Skeletal muscle satellite cell (primary cell): ENCODE results near the gene CFAP126.

Source experiments
- H3K27me3 ChIP-seq: 2 replicates; pipeline ENCODE4 v1.7.0; 2013; ENCODE audit warnings: low read length; ENCODE audit not compliant: control insufficient read depth, insufficient read depth
- H3K36me3 ChIP-seq: 2 replicates; pipeline ENCODE4 v1.7.0; 2013; ENCODE audit warnings: mild to moderate bottlenecking, control low read depth, low read length; ENCODE audit not compliant: insufficient read depth
- H3K4me1 ChIP-seq: 2 replicates; pipeline ENCODE4 v1.7.0; 2013; ENCODE audit warnings: low read length; ENCODE audit not compliant: control insufficient read depth, insufficient read depth
- H3K4me2 ChIP-seq: 2 replicates; pipeline ENCODE4 v1.7.0; 2013; ENCODE audit warnings: mild to moderate bottlenecking, low read length
- H3K4me3 ChIP-seq: 2 replicates; pipeline ENCODE4 v1.7.0; 2013; ENCODE audit warnings: low read length
- H3K9ac ChIP-seq: 2 replicates; pipeline ENCODE4 v1.7.0; 2013; ENCODE audit warnings: mild to moderate bottlenecking, low read depth, low read length, moderate library complexity
- H3K9me3 ChIP-seq: replicated peaks from 2 replicates; pipeline ENCODE4 v1.7.0; 2013; ENCODE audit warnings: mild to moderate bottlenecking, control low read depth, low read length

The CFAP126 gene

GRCh38 chr1:161378014-161378413 is 10.3 kb upstream of the CFAP126 start:
- no peak overlapping the region for H3K9ac ChIP-seq
- H3K27me3 ChIP-seq, result no peaks in the 10 kb centered on the region
- H3K4me1 ChIP-seq, result peaks cover 12% of the 10 kb centered on the region
- H3K36me3 ChIP-seq, result no peaks in the 10 kb centered on the region
- no peaks in the 10 kb centered on the region for H3K9me3 ChIP-seq
- no peak overlapping the region for H3K4me3 ChIP-seq
- H3K4me2 ChIP-seq, result no peak overlapping the region

GRCh38 chr1:161374373-161374772 is 6.7 kb upstream of the CFAP126 start:
- H3K27me3 ChIP-seq, result no peaks in the 10 kb centered on the region
- no peak overlapping the region for H3K9ac ChIP-seq
- H3K4me2 ChIP-seq, result no peak overlapping the region
- no peaks in the 10 kb centered on the region for H3K4me1 ChIP-seq
- no peaks in the 10 kb centered on the region for H3K36me3 ChIP-seq
- no peak overlapping the region for H3K4me3 ChIP-seq
- H3K9me3 ChIP-seq, result no peaks in the 10 kb centered on the region

GRCh38 chr1:161373442-161373841 is 5.8 kb upstream of the CFAP126 start:
- Histone ChIP-seq H3K36me3 (no peaks in the 10 kb centered on the region), H3K27me3 (no peaks in the 10 kb centered on the region), H3K9me3 (no peaks in the 10 kb centered on the region), H3K9ac (no peak overlapping the region), H3K4me3 (no peak overlapping the region), H3K4me1 (no peaks in the 10 kb centered on the region), H3K4me2 (no peak overlapping the region)

- Histone ChIP-seq H3K36me3 (peaks cover 13% of the 10 kb centered on the region), H3K4me1 (no peaks in the 10 kb centered on the region), H3K27me3 (no peaks in the 10 kb centered on the region), H3K4me3 (no peak overlapping the region), H3K4me2 (no peak overlapping the region), H3K9me3 (no peaks in the 10 kb centered on the region), H3K9ac (no peak overlapping the region)
Measured at GRCh38 chr1:161365207-161365606, 2.5 kb downstream of the CFAP126 start.

- Histone ChIP-seq H3K9ac (no peak overlapping the region), H3K9me3 (no peaks in the 10 kb centered on the region), H3K4me1 (no peaks in the 10 kb centered on the region), H3K36me3 (peaks cover 13% of the 10 kb centered on the region), H3K4me3 (no peak overlapping the region), H3K27me3 (no peaks in the 10 kb centered on the region), H3K4me2 (no peak overlapping the region)
Measured at GRCh38 chr1:161364332-161364731, 3.3 kb downstream of the CFAP126 start.

- no peak overlapping the region for H3K4me3 ChIP-seq
- H3K36me3 ChIP-seq, result peaks cover 18% of the 10 kb centered on the region
- H3K4me1 ChIP-seq, result no peaks in the 10 kb centered on the region
- no peaks in the 10 kb centered on the region for H3K27me3 ChIP-seq
- H3K9ac ChIP-seq, result no peak overlapping the region
- H3K9me3 ChIP-seq, result no peaks in the 10 kb centered on the region
- no peak overlapping the region for H3K4me2 ChIP-seq
Measured at GRCh38 chr1:161359291-161359690, 8.4 kb downstream of the CFAP126 start.

- Histone ChIP-seq H3K36me3 (peaks cover 5% of the 10 kb centered on the region), H3K4me2 (no peak overlapping the region), H3K4me1 (no peaks in the 10 kb centered on the region), H3K9me3 (no peaks in the 10 kb centered on the region), H3K9ac (no peak overlapping the region), H3K4me3 (no peak overlapping the region), H3K27me3 (no peaks in the 10 kb centered on the region)
Measured at GRCh38 chr1:161357073-161357472, 10.6 kb downstream of the CFAP126 start.

GRCh38 chr1:161351482-161351881 is 16.2 kb downstream of the CFAP126 start:
- Histone ChIP-seq H3K4me2 (no peak overlapping the region), H3K36me3 (peaks cover 13% of the 10 kb centered on the region), H3K4me3 (no peak overlapping the region), H3K4me1 (no peaks in the 10 kb centered on the region), H3K9me3 (no peaks in the 10 kb centered on the region), H3K27me3 (no peaks in the 10 kb centered on the region), H3K9ac (no peak overlapping the region)

GRCh38 chr1:161350671-161351070 is 17.0 kb downstream of the CFAP126 start:
- no peak overlapping the region for H3K4me3 ChIP-seq
- H3K9ac ChIP-seq, result no peak overlapping the region
- no peaks in the 10 kb centered on the region for H3K4me1 ChIP-seq
- H3K36me3 ChIP-seq, result peaks cover 12% of the 10 kb centered on the region
- no peaks in the 10 kb centered on the region for H3K27me3 ChIP-seq
- H3K4me2 ChIP-seq, result no peak overlapping the region
- no peaks in the 10 kb centered on the region for H3K9me3 ChIP-seq

GRCh38 chr1:161342821-161343220 is 24.9 kb downstream of the CFAP126 start:
- no peak overlapping the region for H3K4me2 ChIP-seq
- H3K36me3 ChIP-seq, result peaks cover 29% of the 10 kb centered on the region
- no peak overlapping the region for H3K9ac ChIP-seq
- H3K4me3 ChIP-seq, result no peak overlapping the region
- H3K4me1 ChIP-seq, result no peaks in the 10 kb centered on the region
- H3K9me3 ChIP-seq, result no peaks in the 10 kb centered on the region
- H3K27me3 ChIP-seq, result no peaks in the 10 kb centered on the region

GRCh38 chr1:161342177-161342576 is 25.5 kb downstream of the CFAP126 start:
- Histone ChIP-seq H3K36me3 (peaks cover 29% of the 10 kb centered on the region), H3K9me3 (no peaks in the 10 kb centered on the region), H3K4me3 (no peak overlapping the region), H3K4me1 (no peaks in the 10 kb centered on the region), H3K9ac (no peak overlapping the region), H3K27me3 (no peaks in the 10 kb centered on the region), H3K4me2 (no peak overlapping the region)

GRCh38 chr1:161335796-161336195 is 31.9 kb downstream of the CFAP126 start:
- no peak overlapping the region for H3K4me3 ChIP-seq
- H3K4me2 ChIP-seq, result no peak overlapping the region
- peaks cover 47% of the 10 kb centered on the region for H3K36me3 ChIP-seq
- no peaks in the 10 kb centered on the region for H3K9me3 ChIP-seq
- no peaks in the 10 kb centered on the region for H3K27me3 ChIP-seq
- H3K4me1 ChIP-seq, result no peaks in the 10 kb centered on the region
- no peak overlapping the region for H3K9ac ChIP-seq
